ENCODE measurements around the gene RETNLB.

The RETNLB gene, protein sequence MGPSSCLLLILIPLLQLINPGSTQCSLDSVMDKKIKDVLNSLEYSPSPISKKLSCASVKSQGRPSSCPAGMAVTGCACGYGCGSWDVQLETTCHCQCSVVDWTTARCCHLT

DNA sequence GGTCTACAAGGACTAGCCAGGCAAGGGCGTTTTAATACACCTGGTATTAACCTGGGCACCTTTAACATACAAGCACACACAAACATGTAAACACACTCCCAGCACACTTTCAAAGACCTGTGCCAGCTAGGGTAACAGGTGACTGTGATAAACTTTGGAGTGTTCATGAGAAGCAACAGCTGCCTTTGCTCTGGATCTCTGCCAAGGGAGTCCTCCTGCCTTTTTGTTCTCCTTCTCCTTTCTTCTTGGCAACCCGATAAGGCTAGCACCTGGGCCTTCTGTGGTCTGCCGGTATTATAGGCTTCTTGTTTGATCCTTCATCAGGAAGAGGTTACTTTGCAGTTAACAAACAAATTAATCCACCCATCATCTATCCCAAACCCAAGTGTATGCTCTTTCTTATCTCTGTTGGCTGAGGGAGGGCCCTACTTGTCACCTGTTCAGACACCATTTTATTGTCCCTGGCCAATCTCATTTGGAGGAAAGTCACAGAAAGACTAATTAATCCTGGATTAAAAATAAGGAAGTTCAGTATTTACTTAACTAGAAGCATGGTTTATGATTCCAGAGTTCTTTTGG is at the start of gene RETNLB:
RETNLB (minus strand) TSS at position 7 of the 579 bp plus-strand sequence. CDS start 225 bp downstream, outside the sequence.
- FAIRE-seq: no peak

DNA sequence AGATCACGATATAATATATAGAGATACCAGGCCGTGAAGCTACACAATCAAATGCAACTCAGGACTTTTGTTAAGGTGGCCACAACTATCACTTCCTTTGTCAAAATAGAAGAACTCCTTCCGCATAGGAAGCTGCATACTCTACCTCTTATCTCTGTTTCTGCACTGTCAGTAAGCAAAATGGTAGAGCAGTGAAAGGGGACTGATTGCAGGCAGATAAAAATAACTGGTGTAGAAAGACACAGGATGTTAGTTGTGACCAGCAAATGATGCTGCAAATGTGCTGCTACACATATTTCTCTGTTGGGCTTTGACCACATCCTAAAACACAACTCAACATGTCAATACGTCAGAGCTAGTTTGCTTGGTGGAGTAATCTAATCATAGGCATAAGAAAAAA is 49.1 kb upstream of the RETNLB start:
- FAIRE-seq: no peak

DNA sequence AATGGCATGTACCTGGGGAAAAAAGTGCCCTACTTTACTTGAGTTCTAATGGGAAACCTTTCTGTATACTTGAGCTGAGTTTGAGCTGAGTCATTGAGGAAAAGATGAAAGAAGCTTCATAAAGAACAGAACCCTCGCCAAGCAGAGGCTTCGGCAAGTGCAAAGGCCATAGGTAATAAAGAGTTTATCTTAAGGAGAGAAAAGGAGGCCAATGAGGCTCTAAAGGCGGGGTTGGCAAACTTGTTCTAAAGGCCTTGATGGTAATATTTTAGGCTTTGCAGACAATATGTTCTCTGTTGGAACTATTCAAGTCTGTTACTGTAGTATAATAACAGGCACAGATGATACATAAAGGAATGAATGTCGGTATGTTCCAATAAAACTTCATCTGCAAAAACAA is 47.8 kb upstream of the RETNLB start:
- FAIRE-seq: no peak

DNA sequence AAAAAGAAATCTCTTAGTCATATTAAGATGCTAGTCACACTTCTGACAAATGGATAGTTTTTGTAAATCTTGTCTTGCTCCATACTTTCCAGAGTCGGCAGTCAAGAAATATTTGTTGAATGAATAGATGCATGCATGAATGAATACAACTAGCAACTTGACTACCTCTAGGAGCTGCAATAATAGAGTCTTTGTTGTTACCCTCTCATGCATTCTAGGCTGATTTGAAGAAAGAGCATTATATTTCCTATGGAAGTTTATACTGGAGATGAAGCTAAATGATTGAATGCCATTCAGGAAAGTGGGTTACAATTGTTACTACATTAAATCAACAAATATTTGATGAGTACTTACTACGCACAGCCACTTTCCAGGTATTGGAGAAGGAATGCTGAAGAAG is 47.2 kb upstream of the RETNLB start:
- FAIRE-seq: no peak

DNA sequence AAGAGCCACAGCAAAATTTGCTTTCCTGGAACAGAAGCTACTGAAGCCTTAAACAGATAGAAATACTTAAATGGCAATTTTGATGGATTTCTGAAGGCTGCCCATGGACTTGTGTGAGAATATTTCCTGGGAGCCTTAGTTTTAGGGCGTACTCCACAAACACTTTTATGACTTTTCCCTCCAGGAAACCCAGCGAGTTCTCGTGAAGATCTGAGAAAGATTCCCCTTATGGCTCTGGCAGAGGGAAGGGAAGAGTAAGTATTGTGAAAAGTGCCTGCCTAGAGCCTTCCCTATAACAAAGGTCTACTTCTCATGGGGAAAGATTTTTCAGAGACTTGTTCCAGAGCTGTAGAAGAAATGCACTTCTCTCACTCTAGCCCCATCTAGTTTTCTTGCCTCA is 34.3 kb upstream of the RETNLB start:
- FAIRE-seq: no peak

DNA sequence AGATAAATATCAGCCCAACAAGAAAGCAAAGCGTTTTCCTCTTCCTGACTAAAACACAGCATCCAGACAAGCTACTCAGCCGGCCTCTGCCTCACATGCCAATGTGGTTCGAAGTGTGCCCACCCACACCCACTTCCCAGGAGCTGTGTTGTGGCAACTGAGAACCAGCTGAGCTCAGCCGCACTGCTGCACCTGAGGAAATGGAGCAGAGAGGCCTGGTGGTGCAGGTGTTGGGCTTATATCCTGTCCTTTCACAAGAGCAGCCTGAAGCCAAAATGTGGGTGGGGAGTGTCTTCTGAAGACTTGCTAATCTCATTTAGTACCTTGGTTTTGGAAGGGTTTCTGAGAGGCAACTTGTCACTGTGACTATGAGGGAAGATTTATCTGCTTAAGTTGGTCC is 23.0 kb upstream of the RETNLB start:
- no peak for FAIRE-seq

DNA sequence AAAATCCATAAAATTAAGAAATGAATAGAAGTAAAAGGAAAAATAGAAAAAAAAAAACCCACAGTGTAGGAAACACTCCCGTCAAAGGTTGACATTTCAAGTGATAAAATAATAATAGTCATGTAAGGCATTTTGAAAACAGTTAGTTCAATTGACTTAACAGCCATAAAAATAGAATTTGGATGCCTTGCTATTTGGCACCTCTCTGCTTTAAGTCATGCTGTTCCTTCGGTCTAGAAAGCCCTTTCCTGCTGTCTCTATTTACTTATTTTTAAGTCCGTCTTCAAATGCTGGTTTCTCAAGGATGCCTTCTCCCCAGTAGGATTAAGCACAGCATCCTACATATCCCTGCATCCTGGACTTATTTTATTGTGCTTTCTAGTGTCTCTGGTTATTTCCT is 22.3 kb upstream of the RETNLB start:
- FAIRE-seq: no peak

DNA sequence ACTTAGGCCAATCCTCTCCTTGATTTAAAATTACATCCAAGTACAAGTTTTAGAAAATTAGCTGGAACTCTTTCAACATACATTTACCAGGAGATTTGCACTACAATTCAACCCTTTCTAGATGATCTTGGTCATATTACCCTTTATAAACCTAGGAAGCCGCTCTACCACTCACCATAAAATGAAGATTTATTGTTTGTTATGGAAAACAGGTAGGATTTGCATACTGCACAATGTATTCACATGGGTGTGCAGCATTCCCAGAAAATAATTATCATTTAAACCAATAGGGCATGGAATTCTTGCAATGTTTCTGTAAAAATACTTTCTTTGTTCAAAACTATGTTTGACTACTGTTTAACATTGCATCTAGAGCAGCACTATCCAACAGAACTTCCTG is 18.4 kb upstream of the RETNLB start:
- FAIRE-seq: no peak

DNA sequence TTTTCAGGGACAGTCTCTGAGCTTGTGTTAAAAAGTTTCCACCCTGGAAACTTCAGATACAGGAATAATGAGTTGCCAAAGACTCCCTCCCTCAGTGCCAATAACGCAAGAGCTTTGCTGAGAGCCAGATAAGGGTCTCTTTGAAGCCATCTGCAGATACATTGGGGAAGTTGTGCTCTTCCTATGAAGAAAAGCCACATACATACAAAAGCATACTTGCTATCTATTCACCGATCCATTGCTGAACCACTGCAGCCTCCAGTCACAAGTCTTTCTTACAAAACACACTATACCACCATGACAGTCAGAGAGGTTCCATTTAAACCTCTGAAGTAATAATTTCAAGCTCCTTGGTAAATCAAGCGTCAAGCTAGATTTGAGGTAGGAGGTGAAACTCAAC is 10.0 kb upstream of the RETNLB start:
- no peak for FAIRE-seq

DNA sequence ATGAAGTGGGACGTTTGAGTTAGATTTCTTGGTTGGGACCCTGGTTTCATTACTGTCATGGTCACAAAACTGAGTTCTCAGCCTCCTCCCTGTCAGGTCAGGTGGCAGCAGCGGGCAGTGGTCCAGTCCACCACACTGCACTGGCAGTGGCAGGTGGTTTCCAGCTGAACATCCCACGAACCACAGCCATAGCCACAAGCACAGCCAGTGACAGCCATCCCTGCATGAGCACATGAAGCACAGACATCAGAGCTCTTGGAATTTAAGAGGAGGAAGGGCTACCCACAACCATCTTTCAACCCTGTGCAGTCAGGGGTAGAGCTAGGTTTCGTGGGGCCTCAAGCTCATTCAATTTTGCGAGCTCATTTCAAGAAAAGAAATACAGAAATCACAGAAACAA is 1.5 kb downstream of the RETNLB start:
- no peak for FAIRE-seq

DNA sequence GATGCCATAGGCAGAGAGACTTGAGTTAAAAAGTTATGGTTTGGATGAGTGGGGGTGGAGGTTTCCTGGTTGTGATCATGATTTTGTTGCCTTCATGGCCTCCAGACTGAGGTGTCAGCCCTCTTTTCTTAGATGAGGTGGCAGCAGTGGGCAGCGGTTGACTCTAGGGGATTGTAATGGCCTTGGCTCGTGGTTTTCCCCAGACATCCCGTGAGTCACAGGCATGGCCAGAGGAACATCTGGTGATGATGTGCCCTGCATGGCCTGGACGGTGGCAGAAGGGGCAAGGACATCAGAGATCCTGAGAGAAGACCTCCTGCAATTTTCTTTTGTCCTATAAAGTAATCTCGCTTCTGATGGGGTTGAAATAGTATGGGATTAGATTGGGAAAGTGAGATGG is 12.4 kb downstream of the RETNLB start:
- no peak for FAIRE-seq

DNA sequence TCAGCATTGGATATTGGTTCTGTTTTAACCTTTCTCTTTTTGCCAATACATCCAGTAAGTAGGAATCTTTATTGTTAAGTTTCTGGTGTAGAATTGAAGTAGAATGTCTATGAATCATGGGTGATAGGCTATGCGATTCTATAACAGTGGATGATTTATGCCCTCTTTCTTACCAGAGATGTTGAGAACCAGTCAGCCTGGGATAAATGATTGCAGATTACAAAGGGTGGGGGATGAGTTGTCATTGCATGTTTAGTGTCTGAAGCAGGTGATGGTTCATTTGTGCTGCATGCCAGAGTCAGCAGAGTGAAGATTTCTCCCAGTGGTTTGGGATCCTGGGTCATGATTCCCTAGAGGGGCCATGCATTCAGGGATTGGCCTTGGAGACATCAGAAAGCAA is 14.3 kb downstream of the RETNLB start:
- no peak for FAIRE-seq

DNA sequence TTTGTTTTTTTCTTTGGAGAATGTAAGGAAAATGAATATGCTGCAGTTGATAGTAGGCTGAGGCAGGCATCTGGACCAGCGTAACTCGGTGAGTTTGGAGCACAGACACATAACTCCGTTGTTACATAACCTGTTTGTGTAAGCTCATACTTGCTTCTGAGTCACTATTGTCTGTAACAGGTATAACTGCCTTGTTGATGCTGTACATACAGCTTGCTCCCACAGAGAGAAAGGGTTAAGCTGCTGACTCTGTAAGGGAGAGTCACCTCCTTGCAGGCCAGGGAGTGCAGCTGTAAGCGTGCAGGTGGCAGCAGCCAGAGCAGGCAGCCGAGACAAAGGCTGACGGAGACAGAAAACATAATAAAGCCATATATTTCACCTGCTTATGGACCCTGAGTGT is 20.4 kb downstream of the RETNLB start:
- no peak for FAIRE-seq

DNA sequence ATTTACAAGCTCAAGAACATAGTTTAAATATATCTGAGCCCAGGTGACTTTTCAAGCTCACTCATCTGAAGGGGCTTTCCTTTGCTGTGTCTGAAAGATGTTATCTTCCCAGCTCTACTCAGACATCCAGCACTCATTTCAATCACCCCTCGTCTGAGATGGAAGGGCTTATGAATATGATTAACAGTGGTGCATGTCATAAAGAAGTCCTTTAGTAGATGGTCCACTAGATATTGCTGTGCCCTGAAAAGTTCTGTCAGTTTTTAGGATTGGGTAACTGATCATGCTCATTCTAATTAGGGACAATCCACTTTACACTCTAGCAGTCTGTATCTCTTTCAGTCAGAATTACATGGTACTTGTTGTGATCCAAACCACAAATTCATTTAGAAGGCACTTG is 28.3 kb downstream of the RETNLB start:
- no peak for FAIRE-seq

DNA sequence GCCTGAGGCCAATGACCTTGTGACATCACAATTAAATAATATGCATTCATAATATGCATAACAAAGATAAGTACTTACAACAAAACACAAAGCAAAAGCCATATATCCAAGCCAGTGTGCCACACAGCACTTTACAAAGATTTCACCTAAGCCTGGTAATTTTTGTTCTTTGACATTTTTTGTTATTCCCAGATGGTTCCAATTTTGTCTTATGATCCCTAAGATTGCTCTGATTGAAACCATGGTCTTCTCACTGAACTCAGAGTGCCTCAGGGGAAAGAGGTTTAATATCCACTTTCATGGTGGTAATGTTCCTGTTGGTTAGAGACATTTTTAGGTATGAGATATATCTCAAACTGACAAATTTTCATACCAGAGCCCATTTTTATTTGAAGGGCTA is 29.1 kb downstream of the RETNLB start:
- FAIRE-seq: no peak

DNA sequence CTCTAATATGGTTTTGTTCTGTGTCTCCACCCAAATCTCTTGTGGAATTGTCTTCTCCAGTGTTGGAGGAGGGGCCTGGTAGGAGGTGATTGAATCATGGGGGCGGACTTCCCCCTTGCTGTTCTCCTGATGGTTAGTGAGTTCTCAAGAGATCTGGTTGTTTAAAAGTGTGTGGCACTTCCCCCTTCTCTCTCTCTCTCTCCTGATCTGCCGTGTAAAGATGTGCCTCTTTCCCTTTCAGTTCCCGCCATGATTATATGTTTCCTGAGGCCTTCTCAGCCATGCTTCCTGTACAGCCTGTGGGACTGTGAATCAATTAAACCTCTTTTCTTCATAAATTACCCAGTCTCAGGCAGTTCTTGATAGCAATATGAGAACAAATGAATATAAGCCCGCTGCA is 33.1 kb downstream of the RETNLB start:
- no peak for FAIRE-seq

DNA sequence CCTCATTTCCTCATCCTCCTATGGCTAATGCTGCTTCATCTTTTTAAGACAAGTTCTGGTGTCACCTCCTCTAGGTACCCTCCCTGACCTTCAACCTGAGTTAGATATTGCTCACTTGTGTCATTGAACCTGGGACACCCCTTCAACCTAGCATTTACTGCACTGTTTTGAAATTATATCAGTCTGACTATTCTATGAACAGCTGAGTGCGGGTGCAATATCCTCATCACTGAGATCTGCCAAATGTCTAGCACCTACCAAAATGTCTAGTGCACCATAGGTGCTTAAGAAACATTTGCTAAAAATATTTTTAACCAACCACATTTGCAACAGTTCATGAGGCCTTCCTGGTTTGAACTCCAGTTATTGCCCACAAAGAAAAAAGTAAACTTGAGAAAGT is 34.5 kb downstream of the RETNLB start:
- no peak for FAIRE-seq

DNA sequence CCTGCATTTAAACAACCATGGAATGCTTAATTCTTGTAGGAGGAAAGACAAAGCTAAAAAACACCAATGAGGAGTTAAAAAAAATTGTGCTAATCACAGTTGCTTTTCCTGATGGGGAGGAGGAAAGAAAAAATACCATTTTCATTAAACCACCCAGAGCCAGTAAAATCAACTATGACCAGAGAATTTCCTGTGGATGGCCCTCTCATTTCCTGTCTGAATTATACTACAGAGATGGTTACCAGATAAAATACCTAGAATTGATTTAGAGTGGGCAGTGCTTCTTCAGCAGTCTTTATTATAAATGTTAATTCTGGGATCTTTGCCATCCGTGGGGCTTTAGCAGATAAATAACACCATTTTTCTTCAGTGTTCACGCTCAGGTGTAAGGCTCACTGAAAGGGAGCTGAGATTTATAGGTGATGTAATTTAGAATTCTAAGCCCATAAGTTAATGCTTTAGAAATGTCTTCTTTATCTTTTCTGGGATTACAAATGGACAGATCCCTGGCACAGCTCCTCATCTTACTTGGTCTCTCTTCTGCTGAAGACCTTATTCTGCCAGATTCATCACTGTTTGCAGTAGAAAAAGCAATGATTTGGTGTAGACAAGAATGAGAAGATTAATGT is 37.9 kb downstream of the RETNLB start:
- peak; percentile 41 for FAIRE-seq

DNA sequence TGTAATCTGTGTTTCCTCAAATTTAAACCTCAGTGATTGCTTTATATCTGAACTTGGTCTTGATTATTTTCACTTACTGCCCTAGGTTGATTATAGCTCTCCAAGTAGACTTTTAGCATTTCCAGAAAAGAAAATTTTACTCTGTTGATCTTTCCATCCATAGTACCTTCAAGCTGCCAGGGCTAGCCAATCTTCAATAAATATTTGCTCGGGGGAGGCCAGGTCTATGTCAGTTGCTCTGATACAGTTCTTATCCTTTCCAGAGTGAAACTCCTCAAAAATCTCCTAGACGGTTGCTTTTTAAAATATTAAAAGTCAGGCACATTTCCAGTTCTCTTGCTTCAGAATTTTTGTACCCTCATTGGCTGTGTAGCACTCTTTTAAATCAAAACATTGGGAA is 38.8 kb downstream of the RETNLB start:
- no peak for FAIRE-seq

DNA sequence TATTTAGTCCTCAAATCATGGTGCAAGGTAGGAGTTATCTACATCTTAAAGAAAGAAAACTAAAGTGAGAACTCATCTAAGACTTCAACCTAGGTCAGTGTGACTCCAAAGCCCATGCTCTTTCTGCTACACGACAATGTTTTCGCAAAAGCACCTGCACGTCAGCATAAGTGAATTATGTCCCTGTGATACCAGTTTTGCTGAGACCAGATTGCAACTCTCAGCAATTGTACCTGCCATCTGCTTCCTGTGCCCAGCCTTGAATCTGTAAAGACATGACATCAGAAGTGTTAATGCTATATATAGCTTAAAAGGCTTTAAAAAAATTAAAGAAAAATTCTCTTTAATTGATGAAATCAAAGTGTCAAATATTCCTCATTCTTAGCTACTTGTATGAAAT is 43.4 kb downstream of the RETNLB start:
- peak; percentile 89 for FAIRE-seq

DNA sequence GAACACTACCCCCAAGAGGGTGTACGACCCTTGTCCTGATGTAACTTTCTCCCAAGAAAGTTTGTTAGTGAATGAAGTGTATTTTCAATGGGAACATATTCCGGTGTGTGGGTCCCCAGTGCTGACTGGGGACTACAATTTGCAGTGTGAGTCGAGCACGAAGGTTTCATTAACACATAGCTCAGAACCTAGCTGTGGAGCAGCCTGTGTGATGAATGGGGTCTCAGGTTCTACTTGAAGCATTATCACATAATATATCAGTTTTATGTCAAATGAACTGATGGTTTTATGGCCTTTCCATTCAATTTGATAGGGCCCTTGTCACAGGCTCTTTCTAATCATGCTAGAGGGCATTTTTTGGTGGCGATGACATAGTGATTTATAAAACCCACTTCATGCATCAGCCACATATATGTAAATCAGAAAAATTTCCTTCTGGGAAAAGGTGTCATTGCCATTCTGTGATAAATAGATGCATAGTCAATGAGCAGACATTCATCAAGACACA is 44.1 kb downstream of the RETNLB start:
- no peak for FAIRE-seq

Measured in islet of Langerhans (tissue), 1 donor.